GM12874 (cell line): ENCODE data around the gene GNAT3.

ENCODE experiments used
- CTCF ChIP-seq: IDR thresholded peaks from 2 replicates; pipeline ENCODE4 v1.5.1; 2011; ENCODE audit warnings: low read depth, mild to moderate bottlenecking, control low read depth, low read length, moderate library complexity; ENCODE audit not compliant: insufficient read depth

The GNAT3 gene

DNA sequence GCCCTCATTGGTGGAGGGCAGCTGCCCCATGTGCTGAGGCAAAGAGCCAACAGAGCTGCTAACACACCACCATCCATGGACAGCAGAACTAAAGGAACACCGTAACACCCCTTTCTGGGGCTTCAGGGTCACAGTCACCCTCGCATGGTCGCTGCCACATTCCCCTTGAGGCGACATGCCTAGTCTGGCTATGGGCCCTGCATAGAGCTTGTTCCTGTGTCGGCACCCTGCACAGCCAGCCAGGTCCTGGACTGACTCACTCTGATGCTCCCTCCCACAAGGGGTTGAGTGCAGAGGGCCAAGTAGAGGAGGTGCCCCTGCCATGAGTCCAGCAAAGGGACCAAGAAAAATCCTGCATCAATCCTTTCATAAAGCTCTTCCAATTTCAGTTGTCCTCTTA, 77.8 kb downstream of the GNAT3 start:
- TF ChIP-seq CTCF = no peak

DNA sequence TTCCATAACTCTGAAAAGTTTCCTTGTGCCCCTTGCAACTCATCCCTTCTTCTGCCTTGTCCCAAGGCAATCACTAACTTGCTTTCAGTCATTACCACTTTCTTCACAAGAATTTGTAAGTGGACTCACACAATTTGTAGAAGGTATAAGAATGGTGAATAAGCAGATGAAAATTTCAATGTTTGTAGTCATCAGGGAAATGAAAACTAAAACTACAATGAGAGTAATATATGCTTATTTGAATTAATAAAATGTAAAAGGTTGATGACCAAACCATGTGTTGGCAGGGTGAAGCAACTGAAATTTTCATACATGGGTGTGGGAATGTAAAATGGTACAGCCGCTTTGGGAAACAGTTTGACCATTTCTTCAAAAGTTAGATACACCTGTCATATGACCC, 79.7 kb downstream of the GNAT3 start:
- TF ChIP-seq CTCF = no peak

DNA sequence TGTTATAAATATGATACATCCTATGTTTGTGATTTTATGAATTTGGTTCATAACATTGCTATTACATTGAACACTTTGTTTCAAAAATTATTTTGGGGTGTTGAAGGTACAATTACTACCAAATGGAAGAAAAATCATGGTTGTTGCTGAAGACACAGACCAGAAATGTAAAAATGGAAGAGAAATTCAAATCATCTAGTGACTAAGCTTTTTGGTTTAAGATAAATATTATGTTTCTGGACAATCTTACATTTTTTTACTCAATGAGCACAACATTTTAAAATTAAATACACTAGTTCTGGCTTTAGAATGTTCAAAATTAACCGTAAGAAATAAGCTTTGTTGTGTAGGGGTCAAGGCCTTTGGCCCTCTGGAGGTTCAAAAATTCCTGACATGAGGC, 82.7 kb downstream of the GNAT3 start:
- TF ChIP-seq CTCF = no peak

DNA sequence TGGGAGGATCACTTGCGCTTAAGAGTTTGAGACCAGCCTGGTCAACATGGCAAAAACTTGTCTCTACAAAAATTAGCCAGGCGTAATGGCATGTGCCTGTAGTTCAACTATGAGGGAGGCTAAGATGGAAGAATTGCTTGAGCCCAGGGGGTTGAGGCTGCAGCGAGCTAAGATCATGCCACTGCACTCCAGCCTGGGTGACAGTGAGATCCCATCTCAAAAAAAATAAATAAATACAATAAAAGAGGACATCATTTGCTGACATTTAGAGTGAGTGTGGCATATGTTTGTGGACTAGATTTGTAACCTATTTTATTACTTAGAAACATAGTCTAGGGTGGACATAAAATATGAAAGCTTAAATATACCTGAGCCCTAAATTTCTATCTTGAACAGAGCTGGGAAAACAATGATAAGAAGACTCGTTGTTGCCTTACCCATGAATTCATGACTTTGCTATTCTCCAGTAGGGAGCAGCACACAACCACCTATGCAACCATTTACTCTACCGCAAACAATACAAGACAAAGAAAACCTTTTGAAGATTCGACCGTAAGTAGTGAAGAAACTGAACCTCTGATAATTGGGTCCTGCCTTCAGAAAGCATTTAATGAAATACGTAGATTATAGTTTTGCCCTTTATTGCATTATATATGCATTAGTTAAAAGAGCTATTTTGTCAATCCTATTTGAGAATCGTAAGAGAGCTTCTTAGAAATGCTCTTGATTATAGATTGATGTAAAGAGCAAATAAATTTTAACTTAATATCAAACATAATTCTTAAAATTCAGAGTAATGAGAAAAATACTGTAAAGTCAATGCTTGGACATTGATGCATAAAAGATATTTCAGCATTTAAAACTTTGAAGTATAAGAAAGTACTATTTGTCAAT, 83.5 kb downstream of the GNAT3 start:
- TF ChIP-seq CTCF = peak; percentile 36; the same call in 1 of the 2 replicates

- TF ChIP-seq CTCF = no peak
Measured at GRCh38 chr7:80427218-80427617, 84.6 kb downstream of the GNAT3 start.

DNA sequence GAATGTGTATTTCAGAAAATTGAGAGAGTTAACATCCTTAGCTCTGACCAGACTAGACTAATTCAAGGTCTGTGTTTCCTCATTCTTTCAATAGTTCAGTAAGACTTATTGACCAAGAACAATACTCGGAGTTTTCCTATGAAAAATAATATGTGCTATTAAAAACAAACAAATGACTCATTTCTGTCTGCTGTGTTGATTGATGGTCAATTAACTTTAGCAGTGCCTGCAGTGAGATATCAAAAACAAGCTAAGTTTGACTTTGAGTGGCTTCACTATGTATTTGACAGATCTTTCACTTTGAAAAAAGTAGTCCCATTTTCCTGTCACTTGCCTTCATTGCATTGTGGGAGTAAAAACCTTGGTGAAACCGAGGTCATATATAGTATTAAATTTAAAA, 91.0 kb downstream of the GNAT3 start:
- no peak for TF ChIP-seq CTCF

GRCh38 chr7:80417211-80417793, 94.6 kb downstream of the GNAT3 start:
- TF ChIP-seq CTCF = no peak
